ENCODE data around the gene EPHA1. TPM values are rescaled to one million over a fixed set of nuclear protein-coding genes. Genes with fewer than 3 reads are reported as not detected.

Gene EPHA1
- total and polyA plus RNA-seq, 8 donors: 4.7 to 31.9 (median 10.0) TPM

GRCh38 chr7:143455491-143455890 is 46.8 kb upstream of the EPHA1 start:
- TF ChIP-seq CTCF (IDR thresholded peaks at IDR 0.05) (no peak), POLR2AphosphoS5 (IDR thresholded peaks at IDR 0.05) (no peak), EP300 (IDR thresholded peaks at IDR 0.05) (no peak), POLR2A (IDR thresholded peaks at IDR 0.05) (no peak)
- intact Hi-C loops (cut with DNase I; ENCODE audit: low total_unique reads): no loop called here
- Histone ChIP-seq H3K9me3 (no peaks in the 10 kb centered on the region), H3K27ac (no peak overlapping the region), H3K4me3 (no peak overlapping the region), H3K36me3 (no peaks in the 10 kb centered on the region), H3K4me1 (no peaks in the 10 kb centered on the region), H3K27me3 (no peaks in the 10 kb centered on the region)
- WGBS, 5 donors: 80 to 87% (median 83%) methylated on average over 2 of the region's 2 CpGs
- no peak for DNase-seq

- 78 to 89% (median 81%) methylated on average over 1 of the region's 1 CpG for WGBS, 5 donors
- no peak overlapping the region for H3K27ac ChIP-seq
- H3K4me3 ChIP-seq: no peak overlapping the region
- H3K27me3 ChIP-seq: no peaks in the 10 kb centered on the region
- TF ChIP-seq POLR2AphosphoS5 (IDR thresholded peaks at IDR 0.05): no peak
- no peak for TF ChIP-seq CTCF (IDR thresholded peaks at IDR 0.05)
- no peak for TF ChIP-seq EP300 (IDR thresholded peaks at IDR 0.05)
- no peak for TF ChIP-seq POLR2A (IDR thresholded peaks at IDR 0.05)
- H3K9me3 ChIP-seq: no peaks in the 10 kb centered on the region
- no peak for DNase-seq
- intact Hi-C loops (cut with DNase I; ENCODE audit: low total_unique reads): no loop called here
- no peaks in the 10 kb centered on the region for H3K36me3 ChIP-seq
- no peaks in the 10 kb centered on the region for H3K4me1 ChIP-seq
These were observed 45.5 kb upstream of the EPHA1 start for GRCh38 chr7:143454091-143454680.

GRCh38 chr7:143452495-143452894 is 43.8 kb upstream of the EPHA1 start:
- no peaks in the 10 kb centered on the region for H3K4me1 ChIP-seq
- 64 to 88% (median 76%) methylated on average over 2 of the region's 2 CpGs for WGBS, 5 donors
- DNase-seq: no peak
- H3K27me3 ChIP-seq: no peaks in the 10 kb centered on the region
- no peak overlapping the region for H3K4me3 ChIP-seq
- no peaks in the 10 kb centered on the region for H3K36me3 ChIP-seq
- TF ChIP-seq POLR2A (IDR thresholded peaks at IDR 0.05) (no peak), POLR2AphosphoS5 (IDR thresholded peaks at IDR 0.05) (no peak), EP300 (IDR thresholded peaks at IDR 0.05) (no peak), CTCF (IDR thresholded peaks at IDR 0.05) (no peak)
- H3K27ac ChIP-seq: no peak overlapping the region
- intact Hi-C loops (cut with DNase I; ENCODE audit: low total_unique reads): no loop called here
- H3K9me3 ChIP-seq: no peaks in the 10 kb centered on the region

GRCh38 chr7:143451746-143452145 is 43.1 kb upstream of the EPHA1 start:
- Histone ChIP-seq H3K27ac (no peak overlapping the region), H3K36me3 (no peaks in the 10 kb centered on the region), H3K4me1 (no peaks in the 10 kb centered on the region), H3K9me3 (no peaks in the 10 kb centered on the region), H3K27me3 (peaks cover 0 to 3% (median 0%) of the 10 kb centered on the region in 3 donors), H3K4me3 (no peak overlapping the region)
- WGBS, 5 donors: 45 to 76% (median 65%) methylated on average over 1 of the region's 1 CpG
- no peak for DNase-seq
- no peak for TF ChIP-seq EP300 (IDR thresholded peaks at IDR 0.05)
- no peak for TF ChIP-seq CTCF (IDR thresholded peaks at IDR 0.05)
- no peak for TF ChIP-seq POLR2AphosphoS5 (IDR thresholded peaks at IDR 0.05)
- no peak for TF ChIP-seq POLR2A (IDR thresholded peaks at IDR 0.05)
- intact Hi-C loops (cut with DNase I; ENCODE audit: low total_unique reads): no loop called here
